H9 (cell line): Measurements from ENCODE around the gene LRP1B. TPM values are rescaled to one million over a fixed set of nuclear protein-coding genes. Genes with fewer than 3 reads are reported as not detected.

ENCODE experiments used
- DNase-seq: peaks from one replicate; pipeline ENCODE4 v3.0.0-alpha.2; 2017
- H2AFZ ChIP-seq: one replicate; pipeline ENCODE4 v1.6.1; 2013; ENCODE audit warnings: mild to moderate bottlenecking, low read length, control low read depth, moderate library complexity
- H2AK5ac ChIP-seq: 2 replicates; pipeline ENCODE4 v1.6.1; 2013; ENCODE audit warnings: low read length, control low read depth, mixed read lengths; ENCODE audit not compliant: insufficient read length
- H2BK120ac ChIP-seq: one replicate; pipeline ENCODE4 v1.6.1; 2013; ENCODE audit warnings: low read depth, mild to moderate bottlenecking, low read length, control low read depth, inconsistent platforms; ENCODE audit not compliant: poor library complexity, severe bottlenecking
- H2BK12ac ChIP-seq: 2 replicates; pipeline ENCODE4 v1.6.1; 2013; ENCODE audit warnings: low read length, control low read depth, mixed read lengths, low read depth; ENCODE audit not compliant: insufficient read length
- H2BK15ac ChIP-seq: 2 replicates; pipeline ENCODE4 v1.6.1; 2013; ENCODE audit warnings: low read depth, low read length, control low read depth
- H2BK20ac ChIP-seq: one replicate; pipeline ENCODE4 v1.6.1; 2013; ENCODE audit warnings: low read depth, mild to moderate bottlenecking, low read length, control low read depth, inconsistent platforms; ENCODE audit not compliant: poor library complexity, severe bottlenecking
- H2BK5ac ChIP-seq: 2 replicates; pipeline ENCODE4 v1.6.1; 2013; ENCODE audit warnings: low read length, control low read depth, mixed read lengths; ENCODE audit not compliant: insufficient read length
- H3K14ac ChIP-seq: 2 replicates; pipeline ENCODE4 v1.6.1; 2013; ENCODE audit warnings: low read length, control low read depth; ENCODE audit not compliant: insufficient read depth
- H3K18ac ChIP-seq: 2 replicates; pipeline ENCODE4 v1.6.1; 2013; ENCODE audit warnings: low read depth, mild to moderate bottlenecking, mixed read lengths, low read length, control low read depth; ENCODE audit not compliant: insufficient read length
- H3K23ac ChIP-seq: 2 replicates; pipeline ENCODE4 v1.6.1; 2013; ENCODE audit warnings: low read length, control low read depth, mixed read lengths, low read depth; ENCODE audit not compliant: insufficient read length
- H3K23me2 ChIP-seq: 2 replicates; pipeline ENCODE4 v1.6.1; 2013; ENCODE audit warnings: low read depth, mild to moderate bottlenecking, mixed read lengths, low read length, control low read depth; ENCODE audit not compliant: insufficient read length, poor library complexity, severe bottlenecking
- H3K27ac ChIP-seq: 2 replicates; pipeline ENCODE4 v1.5.1; 2013; ENCODE audit warnings: low read length, control low read depth, mixed read lengths, low read depth; ENCODE audit not compliant: insufficient read length
- H3K27me3 ChIP-seq: 2 replicates; pipeline ENCODE4 v1.6.1; 2013; ENCODE audit warnings: low read length, control low read depth, inconsistent platforms; ENCODE audit not compliant: insufficient read depth
- H3K4ac ChIP-seq: 2 replicates; pipeline ENCODE4 v1.6.1; 2013; ENCODE audit warnings: low read depth, mild to moderate bottlenecking, control low read depth, inconsistent platforms, low read length, moderate library complexity
- H3K4me1 ChIP-seq: 2 replicates; pipeline ENCODE4 v1.6.1; 2013; ENCODE audit warnings: low read length, control low read depth, inconsistent platforms; ENCODE audit not compliant: insufficient read depth
- H3K4me2 ChIP-seq: 2 replicates; pipeline ENCODE4 v1.6.1; 2013; ENCODE audit warnings: low read length, control low read depth, mixed read lengths; ENCODE audit not compliant: insufficient read length, insufficient read depth
- H3K56ac ChIP-seq: 2 replicates; pipeline ENCODE4 v1.6.1; 2013; ENCODE audit warnings: low read depth, mild to moderate bottlenecking, mixed read lengths, low read length, control low read depth; ENCODE audit not compliant: insufficient read length
- H3K79me1 ChIP-seq: 2 replicates; pipeline ENCODE4 v1.6.1; 2013; ENCODE audit warnings: low read depth, mild to moderate bottlenecking, moderate library complexity, low read length, control low read depth, inconsistent platforms; ENCODE audit not compliant: insufficient read depth, poor library complexity, severe bottlenecking
- H3K79me2 ChIP-seq: 2 replicates; pipeline ENCODE4 v1.6.1; 2013; ENCODE audit warnings: low read length, control low read depth, inconsistent platforms; ENCODE audit not compliant: insufficient read depth
- H3K9ac ChIP-seq: 2 replicates; pipeline ENCODE4 v1.6.1; 2013; ENCODE audit warnings: low read length, control low read depth, mixed read lengths; ENCODE audit not compliant: insufficient read length; ENCODE audit errors: extremely low read depth
- H3K9me3 ChIP-seq: one replicate; pipeline ENCODE4 v1.6.1; 2013; ENCODE audit warnings: low read depth, low read length, inconsistent platforms; ENCODE audit not compliant: control insufficient read depth
- H3T11ph ChIP-seq: one replicate; pipeline ENCODE4 v1.6.1; 2013; ENCODE audit warnings: mild to moderate bottlenecking, low read length, control low read depth, inconsistent platforms
- H4K20me1 ChIP-seq: one replicate; pipeline ENCODE4 v1.6.1; 2013; ENCODE audit not compliant: control insufficient read depth, insufficient read length, insufficient read depth
- H4K5ac ChIP-seq: 2 replicates; pipeline ENCODE4 v1.6.1; 2013; ENCODE audit warnings: low read depth, mild to moderate bottlenecking, mixed read lengths, low read length, control low read depth; ENCODE audit not compliant: insufficient read length
- H4K8ac ChIP-seq: replicated peaks from 2 replicates; pipeline ENCODE4 v1.6.1; 2013; ENCODE audit warnings: low read length, control low read depth, mixed read lengths, low read depth; ENCODE audit not compliant: insufficient read length
- H4K91ac ChIP-seq: 2 replicates; pipeline ENCODE4 v1.6.1; 2013; ENCODE audit warnings: low read depth, mild to moderate bottlenecking, moderate library complexity, mixed read lengths, low read length, control low read depth; ENCODE audit not compliant: insufficient read length
- H3K27ac Mint-ChIP-seq, 3 experiments: 2 replicates in 2 of 3; 3 replicates in 1 of 3; pipeline ENCODE4 v1.8.0; 2020 to 2021; ENCODE audit warnings: mixed read lengths in 3 of 3, mild to moderate bottlenecking in 1 of 3, moderate library complexity in 1 of 3
- H3K27me3 Mint-ChIP-seq: 2 replicates; pipeline ENCODE4 v1.8.0; 2021; ENCODE audit warnings: low read depth, mild to moderate bottlenecking, moderate library complexity, mixed read lengths
- H3K36me3 Mint-ChIP-seq, 3 experiments: 2 replicates in 2 of 3; 3 replicates in 1 of 3; pipeline ENCODE4 v1.8.0; 2020 to 2021; ENCODE audit warnings: low read depth in 3 of 3, mixed read lengths in 3 of 3; ENCODE audit not compliant: insufficient read depth in 1 of 3
- H3K4me1 Mint-ChIP-seq, 2 experiments: 2 replicates each; pipeline ENCODE4 v1.8.0; 2020; ENCODE audit warnings: mixed read lengths in 2 of 2
- H3K4me3 Mint-ChIP-seq, 2 experiments: 2 replicates in 1 of 2; 3 replicates in 1 of 2; pipeline ENCODE4 v1.8.0; 2020 to 2021; ENCODE audit warnings: mild to moderate bottlenecking in 2 of 2, mixed read lengths in 2 of 2, moderate library complexity in 1 of 2
- H3K9me3 Mint-ChIP-seq, 2 experiments: 2 replicates in 1 of 2; 3 replicates in 1 of 2; pipeline ENCODE4 v1.8.0; 2020; ENCODE audit warnings: mild to moderate bottlenecking in 2 of 2, mixed read lengths in 2 of 2, moderate library complexity in 1 of 2
- WGBS: extraction: QIAGEN DNeasy Blood & Tissue Kit; methylation state at CpG from one replicate; pipeline ENCODE4 v1.1.7; 2013; ENCODE audit warnings: missing lambda C conversion rate, low lambda C conversion rate, mixed read lengths; ENCODE audit not compliant: insufficient read length; ENCODE audit errors: extremely low coverage; 5-methylcytosine and 5-hydroxymethylcytosine counted together
- total RNA-seq: library from RNA; stranded (reverse); gene quantifications from 2 replicates; pipeline ENCODE4 v1.2.1, GENCODE V29; 2021
- TF ChIP-seq, protein P1 (sequence below): fragments of 200-600 bp; sonication (generic); conservative IDR thresholded peaks from 3 replicates; pipeline ENCODE4 v1.8.0; 2021; ENCODE audit warnings: antibody characterized with exemption, mild to moderate bottlenecking

The LRP1B gene
- total RNA-seq, 1 experiment from 2014 or later = not detected

DNA sequence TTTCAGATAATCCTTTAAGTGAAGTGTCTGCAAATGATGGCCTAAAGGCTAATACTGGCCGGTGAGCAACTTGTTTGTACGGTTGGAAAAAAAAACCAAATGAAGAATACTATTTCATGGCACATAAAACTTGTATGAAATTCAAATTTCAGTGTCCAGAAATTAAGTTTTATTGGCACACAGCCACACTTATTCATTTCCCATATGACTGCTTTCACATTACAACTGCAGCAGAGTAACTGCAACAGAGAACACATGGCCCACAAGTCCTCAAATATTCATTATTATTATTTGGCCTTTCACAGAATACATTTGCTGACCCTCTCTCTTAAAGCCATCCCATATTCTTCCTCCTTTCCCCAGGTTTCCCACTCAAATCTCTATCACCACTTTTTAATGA is 1268.6 kb downstream of the LRP1B start:
- Histone ChIP-seq H2AFZ (no peak overlapping the region), H4K5ac (no peak overlapping the region), H3K18ac (no peak overlapping the region), H3T11ph (no peak overlapping the region), H3K23me2 (no peaks in the 10 kb centered on the region), H3K27ac (no peak overlapping the region), H3K14ac (no peak overlapping the region), H2AK5ac (no peak overlapping the region), H2BK20ac (no peak overlapping the region), H3K9ac (no peak overlapping the region), H4K8ac (no peak overlapping the region), H3K4ac (no peak overlapping the region), H3K4me2 (no peak overlapping the region), H2BK12ac (no peak overlapping the region), H3K4me1 (0 out of 2 replicates have a peak, but pooled peaks cover 2% of the 10 kb centered on the region), H2BK5ac (no peak overlapping the region), H2BK15ac (no peak overlapping the region), H3K79me2 (no peaks in the 10 kb centered on the region), H3K9me3 (no peaks in the 10 kb centered on the region), H4K91ac (no peak overlapping the region), H2BK120ac (no peak overlapping the region), H3K79me1 (no peaks in the 10 kb centered on the region), H3K27me3 (no peaks in the 10 kb centered on the region), H3K56ac (no peak overlapping the region), H4K20me1 (no peaks in the 10 kb centered on the region), H3K23ac (no peak overlapping the region)
- DNase-seq = no peak
- Mint-ChIP-seq H3K27ac (no peak overlapping the region), H3K36me3 (peaks cover 3 to 10% (median 3%) of the 10 kb centered on the region in 3 experiments; a peak in 5 of 7 replicates), H3K4me3 (no peak overlapping the region), H3K9me3 (peaks cover 6 to 8% of the 10 kb centered on the region in 2 experiments; a peak in 4 of 5 replicates), H3K4me1 (peaks cover 5 to 12% of the 10 kb centered on the region in 2 experiments), H3K27me3 (no peaks in the 10 kb centered on the region)
- TF ChIP-seq, protein P1, sequence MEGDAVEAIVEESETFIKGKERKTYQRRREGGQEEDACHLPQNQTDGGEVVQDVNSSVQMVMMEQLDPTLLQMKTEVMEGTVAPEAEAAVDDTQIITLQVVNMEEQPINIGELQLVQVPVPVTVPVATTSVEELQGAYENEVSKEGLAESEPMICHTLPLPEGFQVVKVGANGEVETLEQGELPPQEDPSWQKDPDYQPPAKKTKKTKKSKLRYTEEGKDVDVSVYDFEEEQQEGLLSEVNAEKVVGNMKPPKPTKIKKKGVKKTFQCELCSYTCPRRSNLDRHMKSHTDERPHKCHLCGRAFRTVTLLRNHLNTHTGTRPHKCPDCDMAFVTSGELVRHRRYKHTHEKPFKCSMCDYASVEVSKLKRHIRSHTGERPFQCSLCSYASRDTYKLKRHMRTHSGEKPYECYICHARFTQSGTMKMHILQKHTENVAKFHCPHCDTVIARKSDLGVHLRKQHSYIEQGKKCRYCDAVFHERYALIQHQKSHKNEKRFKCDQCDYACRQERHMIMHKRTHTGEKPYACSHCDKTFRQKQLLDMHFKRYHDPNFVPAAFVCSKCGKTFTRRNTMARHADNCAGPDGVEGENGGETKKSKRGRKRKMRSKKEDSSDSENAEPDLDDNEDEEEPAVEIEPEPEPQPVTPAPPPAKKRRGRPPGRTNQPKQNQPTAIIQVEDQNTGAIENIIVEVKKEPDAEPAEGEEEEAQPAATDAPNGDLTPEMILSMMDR = no peak
- WGBS = no CpG with 5 or more reads among the region's 2 CpGs
